Mammary epithelial cell (primary cell): ENCODE results near the gene LIMCH1.

Experiments used
- CTCF ChIP-seq, 2 donors: IDR thresholded peaks in 1 of 2; conservative IDR thresholded peaks in 1 of 2; 2 replicates each; pipeline ENCODE4 v1.5.1; 2011 to 2012; ENCODE audit warnings: inconsistent platforms in 2 of 2, low read length in 2 of 2, mild to moderate bottlenecking in 2 of 2, control low read depth in 1 of 2, low read depth in 1 of 2; ENCODE audit not compliant: insufficient read depth in 1 of 2; ENCODE audit errors: extremely low read depth in 1 of 2
- EZH2 ChIP-seq: IDR thresholded peaks from 2 replicates; pipeline ENCODE4 v1.6.1; 2012; ENCODE audit warnings: low read length, inconsistent platforms, borderline replicate concordance

- no peak for TF ChIP-seq CTCF (conservative IDR thresholded peaks at IDR 0.05 in 1 of 2, IDR thresholded peaks at IDR 0.05 in 1 of 2; ENCODE audit: extremely low read depth in 1 of 2, insufficient read depth in 1 of 2, low read depth in 1 of 2, low read length in 2 of 2)
- no peak for TF ChIP-seq EZH2
Measured at GRCh38 chr4:41590591-41590990, 52.6 kb downstream of the LIMCH1 start.
